B cell (primary cell): ENCODE results near the gene KSR1.

Experiments used
- CTCF ChIP-seq: fragments of 200-600 bp; IDR thresholded peaks from one replicate; pipeline ENCODE4 v1.8.0; 2022; ENCODE audit warnings: antibody characterized with exemption, mild to moderate bottlenecking
- EZH2 ChIP-seq: IDR thresholded peaks from 2 replicates; pipeline ENCODE4 v1.6.1; 2012; ENCODE audit warnings: borderline replicate concordance, low read depth, mild to moderate bottlenecking, moderate library complexity, low read length; ENCODE audit not compliant: insufficient read depth, poor library complexity, severe bottlenecking

- TF ChIP-seq CTCF: no peak
- TF ChIP-seq EZH2: no peak
Measured at GRCh38 chr17:27433521-27433920, 22.7 kb upstream of the KSR1 start.
